Measurements from ENCODE around the gene ATP9A. TPM values are rescaled to one million over a fixed set of nuclear protein-coding genes. Genes with fewer than 3 reads are reported as not detected.

Gene ATP9A
- total and polyA plus RNA-seq, 2 of the 8 experiments (the other 6 are each of a cell fraction or from before 2014, with no cell fraction given) = 5.0 to 6.4 TPM

DNA sequence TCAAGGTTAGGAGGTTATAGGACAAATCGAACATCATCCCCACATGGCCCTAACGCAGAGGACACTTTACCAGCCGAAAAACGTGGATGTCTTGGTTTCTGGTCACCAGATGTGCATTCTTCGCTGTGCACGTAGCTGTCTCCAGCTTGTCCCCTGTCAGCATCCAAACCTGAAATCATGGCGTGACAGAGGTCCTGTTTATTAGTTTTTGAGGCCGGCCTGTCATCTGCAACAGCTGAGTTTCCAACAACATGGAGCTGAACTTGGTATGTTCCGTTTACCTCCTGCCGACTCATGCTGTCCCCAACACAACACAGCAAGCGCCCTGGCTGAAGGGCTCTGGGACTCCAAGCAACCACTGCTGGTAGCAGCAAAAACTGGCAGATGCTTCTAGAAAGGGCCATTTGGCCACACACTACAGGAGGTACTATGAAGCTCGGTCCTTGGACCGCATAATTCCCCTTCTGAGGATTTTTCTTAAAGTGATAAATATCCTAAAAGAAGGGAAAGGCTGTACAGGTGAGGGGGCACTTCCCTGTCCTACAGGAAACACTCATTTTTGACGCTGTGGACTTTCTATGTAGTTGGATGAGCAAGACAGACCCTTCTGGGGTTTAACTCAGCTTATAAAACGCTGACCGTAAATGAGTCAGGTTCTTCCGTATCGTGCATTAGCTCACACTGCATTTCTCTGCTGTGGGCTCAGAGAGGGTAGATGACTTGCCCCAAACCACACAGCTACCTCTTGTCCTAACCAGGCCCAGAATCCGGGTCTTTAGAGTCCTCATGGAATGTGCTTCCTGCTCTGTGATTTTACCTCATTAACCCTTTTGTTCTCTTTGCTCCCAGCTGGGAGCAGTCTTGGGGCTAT, 146.0 kb downstream of the ATP9A start:
- no peak overlapping the region for H3K56ac ChIP-seq (replicated peaks; ENCODE audit: insufficient read length, low read depth, low read length)
- H2BK20ac ChIP-seq (ENCODE audit: low read length) = no peak overlapping the region
- no peak overlapping the region for H2BK12ac ChIP-seq (ENCODE audit: low read depth, low read length)
- ChIA-PET CTCF (ENCODE audit: partially characterized antibody) (interaction anchor here (0.6 to 2.8 kb wide), 18 partner anchors 8 to 634 kb away, joined by 3 to 23 read pairs (median 4); no protein-coding TSS in a partner anchor), POLR2A (ENCODE audit: partially characterized antibody) (no interaction called here)
- H3K4me2 ChIP-seq (ENCODE audit: insufficient read depth in 1 of 2, low read depth in 2 of 2, low read length in 2 of 2) = no peak overlapping the region
- no peak overlapping the region for H4K8ac ChIP-seq (ENCODE audit: extremely low read depth, insufficient read depth, low read length)
- no peak overlapping the region; a peak in 1 of 7 replicates for H3K9ac ChIP-seq (replicated peaks in 1 of 4; ENCODE audit: extremely low read depth in 1 of 4, low read depth in 3 of 4, low read length in 3 of 4)
- H4K20me1 ChIP-seq (replicated peaks in 1 of 2; ENCODE audit: control insufficient read depth in 1 of 2, insufficient read depth in 2 of 2, low read length in 2 of 2) = no peaks in the 10 kb centered on the region
- H3K27ac ChIP-seq (ENCODE audit: low read depth, low read length) = no peak overlapping the region
- H3K23me2 ChIP-seq (ENCODE audit: low read depth, low read length) = no peaks in the 10 kb centered on the region
- H3K9me3 ChIP-seq (ENCODE audit: insufficient read depth in 2 of 2, low read depth in 1 of 2, low read length in 1 of 2) = no peaks in the 10 kb centered on the region
- no peak overlapping the region for H4K91ac ChIP-seq (replicated peaks; ENCODE audit: insufficient read length, low read length)
- no peaks in the 10 kb centered on the region for H3K79me2 ChIP-seq (ENCODE audit: control insufficient read depth in 1 of 2, insufficient read depth in 2 of 2, low read length in 2 of 2)
- H4K5ac ChIP-seq (ENCODE audit: insufficient read length, low read depth, low read length) = no peak overlapping the region
- no peak overlapping the region for H3K23ac ChIP-seq (ENCODE audit: insufficient read length)
- 0 out of 8 replicates have a peak, but pooled peaks cover 0 to 3% (median 0%) of the 10 kb centered on the region in 4 experiments for H3K36me3 ChIP-seq (ENCODE audit: control insufficient read depth in 2 of 4, insufficient read depth in 4 of 4, low read length in 3 of 4)
- H3K14ac ChIP-seq (ENCODE audit: insufficient read length) = no peak overlapping the region
- no peak overlapping the region for H2AK5ac ChIP-seq (ENCODE audit: low read depth, low read length)
- FAIRE-seq (no peak), DNase-seq (ENCODE audit: low read depth in 1 of 2, low spot score in 2 of 2) (no peak)
- no peaks in the 10 kb centered on the region for H3K79me1 ChIP-seq (ENCODE audit: low read depth, low read length)
- no peak overlapping the region for H2AFZ ChIP-seq (ENCODE audit: low read length)
- no peak overlapping the region for H3K18ac ChIP-seq (ENCODE audit: extremely low read depth, low read length)
- no peak overlapping the region for H3K4me3 ChIP-seq (ENCODE audit: extremely low read depth in 1 of 4, insufficient read depth in 2 of 4, low read depth in 3 of 4, low read length in 4 of 4)
- peaks cover 0 to 2% (median 0%) of the 10 kb centered on the region in 4 experiments; a peak in 2 of 7 replicates for H3K4me1 ChIP-seq (replicated peaks in 1 of 4; ENCODE audit: control insufficient read depth in 3 of 4, insufficient read depth in 4 of 4, low read length in 3 of 4)
- H3K4ac ChIP-seq (replicated peaks; ENCODE audit: insufficient read length, low read depth, low read length) = no peak overlapping the region
- no peak overlapping the region for H2BK5ac ChIP-seq (ENCODE audit: low read depth, low read length)
- no peak overlapping the region for H2BK15ac ChIP-seq (ENCODE audit: low read length)
- no peaks in the 10 kb centered on the region for H3K27me3 ChIP-seq (replicated peaks in 1 of 4; ENCODE audit: control insufficient read depth in 3 of 4, extremely low read depth in 1 of 4, insufficient read depth in 3 of 4, low read length in 3 of 4)
- 89% methylated on average over 19 of the region's 19 CpGs; no CpG with 5 or more reads in 1 of the 2 experiments for WGBS, 2 experiments (ENCODE audit: extremely low coverage in 1 of 2, insufficient coverage in 1 of 2, insufficient read length in 1 of 2, insufficient replicate concordance in 2 of 2, low coverage in 1 of 2, low lambda C conversion rate in 2 of 2, missing lambda C conversion rate in 1 of 2)
- H2BK120ac ChIP-seq (replicated peaks; ENCODE audit: low read depth, low read length) = no peak overlapping the region
- TF ChIP-seq SUZ12 (IDR thresholded peaks at IDR 0.05; ENCODE audit: low read length) (no peak), EP300 (IDR thresholded peaks at IDR 0.05; ENCODE audit: borderline replicate concordance in 1 of 2, low read depth in 2 of 2, low read length in 2 of 2) (no peak), SP2 (IDR thresholded peaks at IDR 0.05; ENCODE audit: low read length) (no peak), TEAD4 (IDR thresholded peaks at IDR 0.05; ENCODE audit: low read depth, low read length) (no peak), TAF7 (optimal IDR thresholded peaks at IDR 0.05; ENCODE audit: borderline replicate concordance, low read depth, low read length) (no peak), TCF12 (IDR thresholded peaks at IDR 0.05; ENCODE audit: low read depth, low read length) (no peak)

All from H1 (cell line).